ENCODE data around the gene PRX.
A peak's percentile ranks its signal among the peaks of the same experiment; 100 is the strongest.

PRX gene

DNA sequence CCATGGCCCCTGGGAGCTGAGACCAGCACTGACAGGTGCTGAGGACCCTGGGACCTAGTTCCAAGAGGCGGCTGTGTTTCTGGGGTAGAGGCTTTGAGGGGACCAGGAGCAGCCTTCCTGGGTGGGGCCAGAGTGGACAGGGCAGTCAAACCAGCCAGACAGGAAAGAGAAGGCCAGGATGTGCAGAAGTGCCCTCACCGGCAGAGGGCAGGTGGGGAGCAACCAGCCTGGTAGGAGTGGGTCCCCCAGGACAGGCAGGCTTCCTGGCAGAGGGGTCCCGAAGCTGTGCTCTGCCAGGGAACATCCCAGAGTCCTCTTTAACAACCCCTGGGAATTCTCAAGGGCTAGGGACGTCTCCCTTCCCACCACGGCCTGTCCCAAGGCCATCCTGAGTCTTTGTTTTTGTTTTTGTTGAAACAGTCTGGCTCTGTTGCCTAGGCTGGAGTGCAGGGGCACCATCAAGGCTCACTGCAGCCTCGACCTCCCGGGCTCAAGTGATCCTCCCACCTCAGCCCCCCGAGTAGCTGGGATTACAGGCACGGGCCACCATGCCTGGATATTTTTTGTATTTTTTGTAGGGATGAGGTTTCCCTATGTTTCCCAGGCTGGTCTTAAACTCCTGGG lies 20.2 kb downstream of the PRX start:
- ChIA-PET CTCF (no interaction called here), POLR2A (ENCODE audit: low non-redundant PET) (no interaction called here)
- TF ChIP-seq, protein P1, sequence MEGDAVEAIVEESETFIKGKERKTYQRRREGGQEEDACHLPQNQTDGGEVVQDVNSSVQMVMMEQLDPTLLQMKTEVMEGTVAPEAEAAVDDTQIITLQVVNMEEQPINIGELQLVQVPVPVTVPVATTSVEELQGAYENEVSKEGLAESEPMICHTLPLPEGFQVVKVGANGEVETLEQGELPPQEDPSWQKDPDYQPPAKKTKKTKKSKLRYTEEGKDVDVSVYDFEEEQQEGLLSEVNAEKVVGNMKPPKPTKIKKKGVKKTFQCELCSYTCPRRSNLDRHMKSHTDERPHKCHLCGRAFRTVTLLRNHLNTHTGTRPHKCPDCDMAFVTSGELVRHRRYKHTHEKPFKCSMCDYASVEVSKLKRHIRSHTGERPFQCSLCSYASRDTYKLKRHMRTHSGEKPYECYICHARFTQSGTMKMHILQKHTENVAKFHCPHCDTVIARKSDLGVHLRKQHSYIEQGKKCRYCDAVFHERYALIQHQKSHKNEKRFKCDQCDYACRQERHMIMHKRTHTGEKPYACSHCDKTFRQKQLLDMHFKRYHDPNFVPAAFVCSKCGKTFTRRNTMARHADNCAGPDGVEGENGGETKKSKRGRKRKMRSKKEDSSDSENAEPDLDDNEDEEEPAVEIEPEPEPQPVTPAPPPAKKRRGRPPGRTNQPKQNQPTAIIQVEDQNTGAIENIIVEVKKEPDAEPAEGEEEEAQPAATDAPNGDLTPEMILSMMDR (conservative IDR thresholded peaks at IDR 0.05; ENCODE audit: low read depth) = no peak; the same call in 1 of the 2 replicates
- peak; percentile 37 for DNase-seq (ENCODE audit: low spot score)
- peak overlapping the region; percentile 10; the same call in 1 of the 2 replicates for H3K27ac ChIP-seq

DNA sequence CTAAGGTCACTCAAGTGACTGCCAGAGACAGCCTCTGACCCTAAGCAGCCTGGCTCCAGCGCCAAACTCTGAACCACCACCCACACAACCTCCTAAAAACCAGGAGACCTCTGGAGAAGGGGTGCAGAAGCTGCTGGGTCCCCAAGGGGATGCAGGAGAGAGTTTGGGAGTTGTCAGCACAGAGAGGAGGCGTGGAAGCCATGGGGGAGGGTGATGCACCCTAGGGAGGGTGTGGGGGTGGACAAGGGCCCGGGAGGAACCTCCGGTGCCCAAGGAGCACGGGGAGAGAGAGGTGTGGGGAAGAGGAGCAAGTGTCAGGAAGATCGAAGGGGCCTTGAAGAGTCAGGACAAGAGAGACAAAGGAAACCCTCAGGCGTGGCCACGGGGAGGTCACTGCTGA lies 21.1 kb downstream of the PRX start:
- no peak for DNase-seq (ENCODE audit: low spot score)
- TF ChIP-seq, protein P1 (conservative IDR thresholded peaks at IDR 0.05; ENCODE audit: low read depth) = no peak
- CTCF ChIA-PET = no interaction called here
- POLR2A ChIA-PET (ENCODE audit: low non-redundant PET) = no interaction called here
- no peak overlapping the region for H3K27ac ChIP-seq

DNA sequence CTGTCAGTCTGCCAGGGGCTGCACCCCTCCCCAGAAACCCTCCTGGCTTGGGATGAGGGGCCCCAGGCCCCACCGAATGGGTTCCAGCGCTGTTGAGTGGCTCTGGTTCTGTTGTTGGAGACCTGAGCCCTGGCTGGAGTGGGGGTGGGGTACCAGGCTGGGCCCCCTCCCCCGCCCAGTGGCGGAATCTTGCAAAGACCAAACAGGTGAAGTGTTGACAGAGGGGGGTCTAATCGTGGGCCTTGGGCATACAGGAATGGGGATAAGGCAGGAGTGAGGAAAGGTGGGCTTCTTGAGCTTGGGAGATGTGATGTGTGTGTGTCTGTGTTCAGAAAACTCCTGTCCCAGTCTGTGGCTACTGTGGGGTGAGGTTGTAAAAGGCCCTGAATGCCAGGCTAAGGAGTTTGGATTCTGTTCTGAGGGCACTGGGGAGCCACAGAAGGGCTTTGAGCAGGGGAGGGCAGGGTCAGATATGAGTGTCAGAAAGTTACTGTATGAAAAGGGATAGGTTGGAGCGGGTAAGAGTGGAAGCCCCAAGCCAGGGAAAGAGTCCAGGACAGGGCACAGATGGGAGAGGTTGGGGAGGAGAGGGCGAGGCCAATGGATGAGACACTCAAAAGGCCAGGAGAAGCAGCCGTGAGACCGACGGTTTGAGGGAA lies 23.0 kb downstream of the PRX start, which contains the start of gene HIPK4:
HIPK4 (minus strand) TSS at position 98 of the 659 bp plus-strand sequence. CDS start 279 bp downstream, outside the sequence.
- ChIA-PET POLR2A (ENCODE audit: low non-redundant PET) (no interaction called here), CTCF (no interaction called here)
- TF ChIP-seq, protein P1 (conservative IDR thresholded peaks at IDR 0.05; ENCODE audit: low read depth) = no peak
- no peak for DNase-seq (ENCODE audit: low spot score)
- no peak within 1 kb of the TSS for H3K27ac ChIP-seq

DNA sequence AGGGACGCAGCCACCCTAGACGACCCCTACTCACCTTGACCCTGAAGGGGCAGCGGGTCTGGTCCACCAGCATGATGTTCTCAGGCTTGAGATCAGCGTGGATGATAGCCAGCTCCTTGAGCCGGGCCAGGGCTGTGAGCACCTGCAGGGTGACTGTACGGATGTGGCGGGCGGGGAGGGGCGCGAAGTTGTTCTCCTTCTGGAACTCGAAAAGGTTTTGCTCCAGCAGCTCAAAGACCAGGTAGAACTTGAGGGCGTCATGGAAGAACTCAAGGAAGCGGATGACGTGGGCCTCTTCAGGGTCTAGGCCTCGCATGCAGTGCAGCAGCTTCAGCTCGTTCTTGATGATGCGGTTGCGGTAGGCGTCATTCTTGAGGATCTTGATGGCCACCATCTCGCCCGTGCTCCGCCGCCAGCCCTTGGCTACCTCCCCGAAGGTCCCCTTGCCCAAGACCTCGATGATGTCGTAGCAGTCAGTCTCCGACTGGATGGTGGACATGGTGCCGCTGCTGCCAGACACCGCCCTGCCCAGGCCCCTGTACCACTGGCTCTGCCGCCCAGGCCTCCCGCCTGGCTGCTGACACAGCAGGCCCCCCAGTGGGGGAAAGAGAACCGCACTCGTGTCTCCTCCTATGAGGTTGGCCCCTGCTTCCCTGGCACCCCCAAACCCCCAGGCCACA lies 23.6 kb downstream of the PRX start:
- POLR2A ChIA-PET (ENCODE audit: low non-redundant PET) = no interaction called here
- no peak overlapping the region for H3K27ac ChIP-seq
- CTCF ChIA-PET = interaction anchor here (0.6 kb wide), 1 partner anchor 93 kb away, joined by 4 read pairs; no protein-coding TSS in a partner anchor

DNA sequence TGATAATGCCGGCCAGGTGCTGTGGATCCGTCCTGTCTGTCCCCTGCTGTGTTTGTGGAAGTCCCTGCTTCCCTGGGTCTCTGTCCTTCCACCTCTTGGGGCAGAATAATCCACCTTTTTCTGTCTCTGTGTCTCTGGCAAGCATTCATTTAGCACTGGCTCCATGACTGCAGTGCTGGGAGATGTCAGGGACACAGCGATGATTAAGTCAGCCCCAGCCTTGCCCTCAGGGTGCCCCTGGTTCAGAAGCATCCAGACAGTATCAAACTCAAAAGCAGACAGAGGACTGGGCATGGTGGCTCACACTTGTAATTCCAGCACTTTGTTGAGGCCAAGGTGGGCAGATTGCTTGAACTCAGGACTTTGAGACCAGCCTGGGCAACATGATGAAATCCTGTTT lies 24.7 kb downstream of the PRX start:
- TF ChIP-seq, protein P1 (conservative IDR thresholded peaks at IDR 0.05; ENCODE audit: low read depth) = no peak
- ChIA-PET POLR2A (ENCODE audit: low non-redundant PET) (no interaction called here), CTCF (no interaction called here)
- DNase-seq (ENCODE audit: low spot score) = no peak
- H3K27ac ChIP-seq = no peak overlapping the region

More for the DNA sequence above, 23.6 kb downstream of the PRX start:
- TF ChIP-seq, protein P1 (conservative IDR thresholded peaks at IDR 0.05; ENCODE audit: low read depth) = no peak
- DNase-seq (ENCODE audit: low spot score) = no peak

DNA sequence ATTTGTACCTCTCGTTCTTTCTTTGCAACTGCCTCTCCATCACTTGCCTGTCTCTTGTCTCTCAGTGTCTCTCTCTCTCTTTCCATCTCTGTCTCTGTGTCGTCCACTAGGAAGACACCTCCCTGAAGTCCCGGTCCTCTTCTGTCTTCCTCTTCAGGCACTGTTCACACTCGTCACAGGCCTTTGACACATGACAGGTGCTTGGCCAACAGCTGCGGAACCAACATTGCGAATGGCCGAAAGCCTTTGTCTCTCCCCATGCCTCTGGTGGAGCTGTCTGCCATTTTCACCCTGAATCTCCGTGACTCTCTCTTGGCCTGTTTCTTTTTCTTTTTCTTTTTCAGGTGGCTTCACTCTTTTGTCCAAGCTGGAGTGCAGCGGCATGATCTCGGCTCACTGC lies 26.0 kb downstream of the PRX start:
- ChIA-PET CTCF (interaction anchor here (0.6 to 0.7 kb wide), 2 partner anchors 21 to 82 kb away, joined by 3 read pairs; no protein-coding TSS in a partner anchor), POLR2A (ENCODE audit: low non-redundant PET) (no interaction called here)
- TF ChIP-seq, protein P1 (conservative IDR thresholded peaks at IDR 0.05; ENCODE audit: low read depth) = no peak
- H3K27ac ChIP-seq = no peak overlapping the region
- no peak for DNase-seq (ENCODE audit: low spot score)

Data from RWPE1 (cell line).